ENCODE measurements around the gene ARHGAP8.

ARHGAP8 gene

DNA sequence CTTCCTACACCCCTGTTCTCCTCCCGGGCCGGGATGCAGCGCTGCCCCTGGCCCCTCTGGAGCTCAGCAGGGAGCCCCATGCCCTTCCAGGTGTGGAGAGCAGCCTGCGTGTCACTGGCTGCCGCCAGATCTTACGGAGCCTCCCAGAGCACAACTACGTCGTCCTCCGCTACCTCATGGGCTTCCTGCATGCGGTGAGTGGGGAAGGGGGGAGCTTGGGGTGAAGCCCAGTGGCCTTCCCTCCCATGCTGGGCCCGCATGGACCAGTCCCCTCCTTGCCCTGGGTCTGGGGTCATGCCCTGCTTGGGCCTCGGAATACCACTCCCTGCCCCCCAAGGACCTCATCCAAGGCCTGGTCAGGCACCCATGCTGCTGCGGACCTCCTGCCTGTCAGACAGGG lies 107.3 kb downstream of the ARHGAP8 start:
- Mint-ChIP-seq H3K27ac (no peak overlapping the region), H3K9me3 (no peaks in the 10 kb centered on the region), H3K4me3 (no peak overlapping the region), H3K36me3 (ENCODE audit: low read depth) (peaks cover 30% of the 10 kb centered on the region), H3K27me3 (ENCODE audit: low read depth) (no peaks in the 10 kb centered on the region), H3K4me1 (peaks cover 5% of the 10 kb centered on the region)
- TF ChIP-seq, protein P1, sequence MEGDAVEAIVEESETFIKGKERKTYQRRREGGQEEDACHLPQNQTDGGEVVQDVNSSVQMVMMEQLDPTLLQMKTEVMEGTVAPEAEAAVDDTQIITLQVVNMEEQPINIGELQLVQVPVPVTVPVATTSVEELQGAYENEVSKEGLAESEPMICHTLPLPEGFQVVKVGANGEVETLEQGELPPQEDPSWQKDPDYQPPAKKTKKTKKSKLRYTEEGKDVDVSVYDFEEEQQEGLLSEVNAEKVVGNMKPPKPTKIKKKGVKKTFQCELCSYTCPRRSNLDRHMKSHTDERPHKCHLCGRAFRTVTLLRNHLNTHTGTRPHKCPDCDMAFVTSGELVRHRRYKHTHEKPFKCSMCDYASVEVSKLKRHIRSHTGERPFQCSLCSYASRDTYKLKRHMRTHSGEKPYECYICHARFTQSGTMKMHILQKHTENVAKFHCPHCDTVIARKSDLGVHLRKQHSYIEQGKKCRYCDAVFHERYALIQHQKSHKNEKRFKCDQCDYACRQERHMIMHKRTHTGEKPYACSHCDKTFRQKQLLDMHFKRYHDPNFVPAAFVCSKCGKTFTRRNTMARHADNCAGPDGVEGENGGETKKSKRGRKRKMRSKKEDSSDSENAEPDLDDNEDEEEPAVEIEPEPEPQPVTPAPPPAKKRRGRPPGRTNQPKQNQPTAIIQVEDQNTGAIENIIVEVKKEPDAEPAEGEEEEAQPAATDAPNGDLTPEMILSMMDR (IDR thresholded peaks at IDR 0.05; ENCODE audit: unreplicated experiment in 3 of 3), result no peak

DNA sequence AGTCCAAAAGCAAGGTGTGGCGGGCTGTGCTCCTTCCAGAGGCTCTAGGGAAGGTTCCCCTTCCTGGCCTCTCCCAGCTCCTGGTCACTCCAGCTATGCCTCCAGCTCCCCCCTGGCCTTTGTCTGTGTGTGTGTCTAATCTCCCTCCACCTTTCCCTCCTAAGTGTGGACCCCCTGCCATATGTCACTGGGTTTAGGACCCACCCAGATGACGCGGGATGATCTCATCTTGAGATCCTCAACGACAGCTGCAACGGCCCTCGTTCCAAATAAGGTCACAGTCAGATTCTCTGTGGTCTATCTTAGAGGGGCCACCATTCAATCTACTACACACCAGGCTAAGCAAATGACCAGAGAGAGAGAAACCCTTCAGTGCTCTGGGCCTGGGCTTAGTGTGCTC lies 107.9 kb downstream of the ARHGAP8 start:
- H3K4me3 Mint-ChIP-seq, result no peak overlapping the region

DNA sequence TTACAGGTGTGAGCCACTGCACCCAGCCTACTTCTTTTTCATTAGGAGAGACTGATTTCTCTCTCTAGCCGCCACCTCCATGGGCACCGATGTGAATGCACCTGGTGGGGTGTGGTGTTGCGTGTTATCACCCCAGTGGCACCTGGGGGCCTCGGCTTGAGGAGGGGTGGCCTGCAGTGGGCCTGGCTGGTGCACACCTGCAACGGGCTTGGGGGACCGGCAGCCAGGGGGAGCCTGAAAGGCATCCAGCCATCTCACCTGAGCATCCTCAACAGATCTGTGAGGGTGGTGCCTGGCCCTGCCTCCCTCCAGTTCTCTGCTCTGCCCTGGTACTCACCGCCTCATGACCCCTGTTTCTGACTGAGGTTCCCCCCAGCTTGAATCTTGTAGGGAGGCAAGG lies 108.9 kb downstream of the ARHGAP8 start:
- no peaks in the 10 kb centered on the region for H3K9me3 Mint-ChIP-seq
- H3K4me1 Mint-ChIP-seq, result peaks cover 5% of the 10 kb centered on the region
- no peak overlapping the region for H3K27ac Mint-ChIP-seq
- H3K4me3 Mint-ChIP-seq, result no peak overlapping the region
- H3K27me3 Mint-ChIP-seq (ENCODE audit: low read depth), result no peaks in the 10 kb centered on the region
- TF ChIP-seq, protein P1 (IDR thresholded peaks at IDR 0.05; ENCODE audit: unreplicated experiment in 3 of 3), result no peak
- H3K36me3 Mint-ChIP-seq (ENCODE audit: low read depth), result peaks cover 25% of the 10 kb centered on the region

More for the DNA sequence above, 107.9 kb downstream of the ARHGAP8 start:
- peaks cover 30% of the 10 kb centered on the region for H3K36me3 Mint-ChIP-seq (ENCODE audit: low read depth)
- peaks cover 5% of the 10 kb centered on the region for H3K4me1 Mint-ChIP-seq
- H3K9me3 Mint-ChIP-seq, result no peaks in the 10 kb centered on the region
- H3K27me3 Mint-ChIP-seq (ENCODE audit: low read depth), result no peaks in the 10 kb centered on the region
- peak overlapping the region in 1 of 3 experiments; percentile 18 for H3K27ac Mint-ChIP-seq
- TF ChIP-seq, protein P1 (IDR thresholded peaks at IDR 0.05; ENCODE audit: unreplicated experiment in 3 of 3), result no peak

DNA sequence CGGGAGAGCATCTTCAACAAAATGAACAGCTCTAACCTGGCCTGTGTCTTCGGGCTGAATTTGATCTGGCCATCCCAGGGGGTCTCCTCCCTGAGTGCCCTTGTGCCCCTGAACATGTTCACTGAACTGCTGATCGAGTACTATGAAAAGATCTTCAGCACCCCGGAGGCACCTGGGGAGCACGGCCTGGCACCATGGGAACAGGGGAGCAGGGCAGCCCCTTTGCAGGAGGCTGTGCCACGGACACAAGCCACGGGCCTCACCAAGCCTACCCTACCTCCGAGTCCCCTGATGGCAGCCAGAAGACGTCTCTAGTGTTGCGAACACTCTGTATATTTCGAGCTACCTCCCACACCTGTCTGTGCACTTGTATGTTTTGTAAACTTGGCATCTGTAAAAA lies 109.9 kb downstream of the ARHGAP8 start:
- H3K9me3 Mint-ChIP-seq, result no peaks in the 10 kb centered on the region
- no peak overlapping the region for H3K4me3 Mint-ChIP-seq
- TF ChIP-seq, protein P1 (IDR thresholded peaks at IDR 0.05; ENCODE audit: unreplicated experiment in 3 of 3), result no peak
- peaks cover 25% of the 10 kb centered on the region for H3K36me3 Mint-ChIP-seq (ENCODE audit: low read depth)
- H3K27ac Mint-ChIP-seq, result no peak overlapping the region
- H3K27me3 Mint-ChIP-seq (ENCODE audit: low read depth), result no peaks in the 10 kb centered on the region
- peaks cover 5% of the 10 kb centered on the region for H3K4me1 Mint-ChIP-seq

DNA sequence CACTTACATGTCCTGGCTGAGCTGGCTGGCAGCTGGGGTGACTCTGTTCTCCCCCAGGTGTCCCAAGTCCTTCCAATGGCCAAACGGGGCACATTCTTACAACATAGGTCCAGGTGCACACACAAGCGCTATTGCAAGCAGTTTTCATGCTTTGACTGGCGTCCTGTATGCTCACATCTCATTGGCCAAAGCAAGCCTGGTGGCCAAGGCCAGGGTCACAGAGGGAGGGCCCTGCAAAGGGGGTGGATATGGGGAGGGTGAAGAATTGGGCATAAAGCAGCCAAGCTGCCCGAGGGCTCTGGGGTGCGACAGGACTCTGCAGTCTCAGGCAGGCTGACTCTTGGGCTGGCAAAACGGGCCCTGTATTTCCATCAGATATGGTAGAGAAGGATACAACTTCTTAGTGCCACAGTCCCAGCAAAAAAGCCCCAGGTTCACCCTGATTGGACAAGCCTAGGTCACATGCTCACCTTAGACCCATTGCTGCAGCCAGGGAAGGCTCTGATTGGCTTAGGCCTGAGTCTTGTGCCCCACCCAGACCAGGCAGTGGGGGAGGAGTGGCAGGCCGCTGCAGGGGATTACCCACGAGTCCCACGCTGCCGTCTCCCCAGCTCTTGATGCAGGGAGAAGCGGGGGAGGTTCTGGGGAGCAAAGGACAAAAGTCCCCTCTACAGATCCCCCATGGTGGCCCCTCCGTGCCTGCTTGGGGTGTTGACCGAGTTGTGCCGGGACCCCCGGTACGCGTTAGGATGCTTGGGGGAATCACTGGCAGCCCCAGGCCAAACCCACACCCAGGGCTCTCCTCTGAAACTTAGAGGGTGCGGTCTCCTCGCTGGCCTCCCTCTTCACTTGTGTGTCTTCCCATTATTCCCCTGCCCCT lies 110.8 kb downstream of the ARHGAP8 start:
- Mint-ChIP-seq H3K27ac (no peak overlapping the region), H3K4me3 (no peak overlapping the region), H3K9me3 (no peaks in the 10 kb centered on the region), H3K27me3 (ENCODE audit: low read depth) (no peaks in the 10 kb centered on the region), H3K36me3 (ENCODE audit: low read depth) (peaks cover 19% of the 10 kb centered on the region), H3K4me1 (peaks cover 5% of the 10 kb centered on the region)
- TF ChIP-seq, protein P1 (IDR thresholded peaks at IDR 0.05; ENCODE audit: unreplicated experiment in 3 of 3), result no peak

Data from nephron (organoid).